ENCODE measurements around the gene BSPRY.
"Not testable (repeated sequence)": the region's sequence is repeated elsewhere in the genome, so short reads cannot be mapped to it uniquely, and the experiment has no call there.

Gene BSPRY

GRCh38 chr9:113341712-113342410 lies 7.5 kb upstream of the BSPRY start:
- no peak for DNase-seq (ENCODE audit: low read depth)

DNA sequence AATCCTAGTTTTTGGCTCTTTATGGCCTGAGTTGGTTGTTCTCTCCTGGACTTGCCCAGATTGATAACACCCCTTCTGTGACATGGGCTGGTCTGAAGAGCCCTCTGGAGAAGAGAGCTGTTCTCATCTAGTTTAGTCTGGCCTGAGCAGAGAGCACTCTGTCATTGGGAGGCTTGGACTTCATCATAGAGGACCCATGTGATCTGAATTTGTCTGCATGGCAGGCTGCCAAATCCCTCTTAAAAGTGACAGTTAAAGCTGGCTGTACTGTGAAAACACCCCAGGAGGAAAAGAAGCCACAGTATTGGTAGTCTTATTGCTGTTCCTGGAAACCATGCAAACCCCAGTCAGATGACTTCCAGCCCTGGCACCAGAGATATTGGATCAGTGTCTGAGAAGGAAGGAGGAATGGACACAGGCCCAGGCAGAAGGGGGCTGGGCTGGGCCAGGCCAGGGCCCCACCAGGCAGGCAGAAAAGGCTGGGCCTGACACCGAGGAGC lies 5.6 kb upstream of the BSPRY start:
- peak; percentile 64 for DNase-seq (ENCODE audit: low read depth)

DNA sequence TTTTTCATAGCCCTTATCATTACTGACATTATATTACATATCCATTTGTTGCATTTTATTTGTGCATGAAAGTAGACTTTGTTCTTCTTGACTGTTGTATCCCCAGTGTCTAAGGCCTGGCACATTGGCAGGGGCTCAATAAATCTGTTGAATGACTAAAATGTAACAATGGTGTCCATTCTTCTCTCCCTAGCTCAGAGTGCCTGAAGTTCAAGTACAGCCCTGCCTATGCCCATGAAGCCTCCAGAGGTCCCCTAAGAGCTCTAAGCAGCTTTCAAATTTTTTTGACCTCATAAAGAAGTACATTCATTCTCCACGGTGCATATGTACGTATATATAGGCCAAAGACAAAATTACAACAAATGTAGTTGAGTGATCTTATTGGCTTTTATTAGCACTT lies 4.2 kb upstream of the BSPRY start:
- no peak for DNase-seq (ENCODE audit: low read depth)

DNA sequence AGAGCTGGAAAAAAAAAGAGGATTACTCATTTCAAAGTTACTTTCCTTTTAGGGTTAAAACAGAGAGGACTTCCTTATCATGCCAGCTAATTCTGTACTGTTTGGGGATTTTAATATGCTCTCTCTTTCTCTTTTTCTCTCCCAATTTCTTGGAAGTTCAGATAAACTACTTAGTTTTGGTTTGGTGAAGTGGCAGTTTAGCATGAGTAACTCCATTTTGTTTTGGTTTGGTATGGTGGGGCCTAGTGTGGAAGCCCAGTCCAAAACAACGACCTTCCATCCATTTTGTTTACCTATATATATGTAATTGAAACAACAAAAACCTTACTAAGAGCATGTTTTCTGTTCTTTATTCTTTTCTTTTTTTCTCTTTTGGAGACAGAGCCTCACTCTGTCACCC lies 3.7 kb upstream of the BSPRY start:
- DNase-seq (ENCODE audit: low read depth) = no peak

DNA sequence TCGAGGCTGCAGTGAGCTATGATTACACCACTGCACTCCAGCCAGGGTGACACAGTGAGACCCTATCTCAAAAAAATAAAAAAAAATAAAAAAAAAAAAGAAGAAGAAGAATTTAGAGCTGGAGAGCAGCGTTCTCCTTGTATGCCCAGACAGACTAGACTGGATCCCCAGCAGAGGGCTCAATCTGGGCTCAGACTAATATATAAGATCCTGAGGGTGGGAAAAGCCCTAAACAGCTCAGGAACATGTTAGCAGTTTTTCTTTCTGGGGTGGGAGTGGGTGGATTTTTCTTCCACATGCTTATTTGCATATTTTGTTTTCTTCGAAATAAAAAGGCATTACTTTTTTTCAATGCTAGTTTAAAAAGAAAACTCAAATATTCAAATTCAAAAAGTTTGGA lies 904 bp upstream of the BSPRY start:
- no peak for DNase-seq (ENCODE audit: low read depth)

GRCh38 chr9:113349066-113349444 lies 286 bp upstream of the BSPRY start:
- no peak for DNase-seq (ENCODE audit: low read depth)

GRCh38 chr9:113350107-113350661 lies 843 bp downstream of the BSPRY start:
- DNase-seq (ENCODE audit: low read depth) = no peak

DNA sequence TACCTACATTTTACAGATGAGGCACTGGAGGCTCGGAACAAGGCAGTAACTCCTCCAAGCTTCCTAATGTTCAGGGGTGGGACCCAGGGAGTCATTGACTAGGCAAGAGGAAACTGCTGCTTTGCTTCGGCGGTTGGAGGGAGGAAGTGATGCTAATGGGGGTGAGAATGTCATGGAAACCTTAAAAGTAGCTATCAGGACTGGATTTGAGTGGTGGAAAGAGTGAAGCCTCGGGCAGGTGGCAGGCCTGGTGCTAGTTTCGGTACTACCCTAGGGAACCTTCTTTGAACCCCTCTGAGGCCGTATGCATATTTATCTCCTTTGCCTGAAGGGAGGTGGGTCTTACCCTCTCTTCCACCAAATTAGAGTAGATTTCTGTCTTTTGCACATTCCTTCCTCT lies 1.6 kb downstream of the BSPRY start:
- no peak for DNase-seq (ENCODE audit: low read depth)

DNA sequence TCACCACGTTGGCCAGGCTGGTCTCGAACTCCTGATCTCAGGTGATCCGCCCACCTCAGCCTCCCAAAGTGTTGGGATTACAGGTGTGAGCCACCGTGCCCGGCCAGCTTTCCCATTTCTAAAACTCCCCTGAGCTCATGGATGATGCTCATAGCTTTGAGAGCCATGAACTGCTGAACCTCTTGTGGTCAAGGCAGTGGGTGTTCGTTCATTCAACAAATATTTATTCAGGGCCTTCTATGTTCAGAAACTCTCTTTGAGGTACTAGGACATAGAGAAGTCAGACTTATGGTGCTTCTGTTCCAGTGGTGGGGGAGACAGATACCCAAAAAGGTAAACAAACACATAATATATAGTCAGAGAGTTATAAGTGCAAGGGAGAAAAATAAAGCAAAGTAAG lies 2.7 kb downstream of the BSPRY start:
- no peak for DNase-seq (ENCODE audit: low read depth)

DNA sequence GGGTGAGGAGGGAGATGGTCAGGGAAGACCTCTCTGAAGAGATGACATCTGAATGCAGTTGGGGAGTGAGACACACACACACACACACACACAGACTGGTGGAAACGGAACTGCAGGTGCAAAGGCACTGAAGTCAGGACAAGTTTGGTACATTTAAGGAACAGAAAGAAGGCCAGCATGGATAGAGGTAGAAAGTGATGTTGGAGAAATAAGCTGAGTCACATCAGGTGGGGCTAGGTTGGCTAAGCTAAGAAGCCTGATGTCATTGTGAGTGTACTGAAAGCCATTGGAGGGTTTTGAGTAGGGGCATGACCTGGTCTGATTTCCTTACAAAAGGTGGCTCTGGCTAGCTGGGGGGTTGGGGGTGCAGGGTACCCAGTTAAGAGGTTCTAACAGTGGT lies 3.1 kb downstream of the BSPRY start:
- DNase-seq (ENCODE audit: low read depth) = no peak

- no peak for DNase-seq (ENCODE audit: low read depth)
Observed at GRCh38 chr9:113355040-113355596, 5.8 kb downstream of the BSPRY start.

DNA sequence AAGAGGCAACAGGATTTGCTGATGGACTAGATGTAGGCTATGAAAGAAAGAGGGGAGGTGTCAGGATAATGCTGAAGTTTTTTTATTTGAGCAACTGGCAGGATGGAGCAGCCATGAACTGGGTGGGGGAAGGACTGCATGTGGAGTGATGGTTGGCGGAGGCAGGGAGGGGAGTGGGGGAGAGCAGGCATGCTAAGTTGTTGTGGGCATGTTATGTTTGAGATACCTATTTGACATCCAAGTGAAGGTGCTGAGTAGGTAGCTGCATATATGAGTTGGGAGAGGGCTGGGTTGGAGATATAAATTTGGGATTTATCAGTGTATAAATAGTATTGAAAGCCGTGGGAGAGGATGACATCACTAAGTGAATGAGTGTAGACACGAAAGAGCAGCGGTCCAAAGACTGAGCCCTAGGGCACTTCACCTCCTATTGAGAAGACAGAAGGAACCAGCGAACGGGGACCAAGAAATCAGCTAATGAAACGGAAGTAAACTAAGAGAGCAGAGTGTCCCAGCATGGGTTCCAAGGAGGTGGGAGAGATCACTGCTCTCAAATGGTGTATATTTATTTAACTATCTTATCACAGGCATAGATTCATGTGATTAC lies 7.4 kb downstream of the BSPRY start:
- no peak for DNase-seq (ENCODE audit: low read depth)

DNA sequence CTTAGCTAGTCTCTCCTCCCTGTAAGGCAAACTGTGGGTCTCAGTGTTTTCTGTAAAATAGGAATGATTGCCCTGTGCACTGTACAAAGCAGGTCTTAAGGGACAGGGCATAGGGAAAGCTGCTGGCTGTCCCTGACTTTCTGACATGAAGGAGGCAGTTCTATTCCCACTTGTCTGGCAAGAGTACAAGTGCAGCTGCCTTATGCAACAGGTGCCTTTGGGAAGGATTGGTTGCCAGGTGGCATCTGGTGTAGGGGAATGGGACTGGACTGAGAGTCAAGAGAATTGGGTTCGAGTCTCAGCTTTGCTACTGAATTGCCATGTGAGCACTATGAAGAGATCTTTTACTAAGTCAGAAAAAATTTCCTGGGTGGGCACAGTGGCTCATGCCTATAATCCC lies 10.0 kb downstream of the BSPRY start:
- no peak for DNase-seq (ENCODE audit: low read depth)

- no peak for DNase-seq (ENCODE audit: low read depth)
Observed at GRCh38 chr9:113360242-113360842, 11.0 kb downstream of the BSPRY start.

GRCh38 chr9:113361304-113362018 lies 12.1 kb downstream of the BSPRY start:
- DNase-seq (ENCODE audit: low read depth) = no peak

DNA sequence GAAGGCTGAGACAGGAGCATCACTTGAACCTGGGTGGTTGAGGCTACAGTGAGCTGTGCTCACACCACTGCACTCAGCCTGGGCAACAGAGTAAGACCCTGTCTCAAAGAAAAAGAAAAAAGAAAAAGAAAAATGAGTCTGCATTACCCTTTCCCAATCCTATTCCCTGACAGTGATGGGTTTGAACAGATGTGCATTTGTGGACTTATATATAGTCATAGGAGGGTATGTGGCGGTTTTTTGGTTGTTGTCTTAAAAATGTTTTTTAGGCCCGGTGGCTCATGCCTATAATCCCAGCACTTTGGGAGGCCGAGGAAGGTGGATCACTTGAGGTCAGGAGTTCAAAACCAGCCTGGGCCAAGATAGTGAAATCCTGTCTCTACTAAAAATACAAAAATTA lies 14.0 kb downstream of the BSPRY start:
- no peak for DNase-seq (ENCODE audit: low read depth)

DNA sequence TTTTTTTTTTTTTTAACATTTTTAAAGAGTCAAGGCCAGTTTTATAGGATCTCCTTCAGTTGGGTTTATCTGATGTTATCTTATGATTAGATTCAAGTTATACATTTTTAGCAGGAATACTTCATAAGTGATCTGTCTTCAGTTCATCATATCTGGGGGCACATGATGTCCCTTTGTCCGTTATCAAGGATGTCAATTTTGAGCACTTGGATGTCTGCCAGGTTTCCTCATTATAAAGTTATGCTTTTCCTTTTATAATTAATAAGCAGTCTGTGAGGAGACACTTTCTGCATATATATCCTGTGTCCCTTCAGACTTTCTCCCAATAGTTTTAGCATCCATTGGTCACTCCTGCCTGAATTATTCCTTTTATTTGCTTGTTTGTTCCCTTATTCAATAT lies 15.6 kb downstream of the BSPRY start:
- no peak for DNase-seq (ENCODE audit: low read depth)

GRCh38 chr9:113365652-113366051 lies 16.3 kb downstream of the BSPRY start:
- DNase-seq (ENCODE audit: low read depth) = not testable (repeated sequence)

DNA sequence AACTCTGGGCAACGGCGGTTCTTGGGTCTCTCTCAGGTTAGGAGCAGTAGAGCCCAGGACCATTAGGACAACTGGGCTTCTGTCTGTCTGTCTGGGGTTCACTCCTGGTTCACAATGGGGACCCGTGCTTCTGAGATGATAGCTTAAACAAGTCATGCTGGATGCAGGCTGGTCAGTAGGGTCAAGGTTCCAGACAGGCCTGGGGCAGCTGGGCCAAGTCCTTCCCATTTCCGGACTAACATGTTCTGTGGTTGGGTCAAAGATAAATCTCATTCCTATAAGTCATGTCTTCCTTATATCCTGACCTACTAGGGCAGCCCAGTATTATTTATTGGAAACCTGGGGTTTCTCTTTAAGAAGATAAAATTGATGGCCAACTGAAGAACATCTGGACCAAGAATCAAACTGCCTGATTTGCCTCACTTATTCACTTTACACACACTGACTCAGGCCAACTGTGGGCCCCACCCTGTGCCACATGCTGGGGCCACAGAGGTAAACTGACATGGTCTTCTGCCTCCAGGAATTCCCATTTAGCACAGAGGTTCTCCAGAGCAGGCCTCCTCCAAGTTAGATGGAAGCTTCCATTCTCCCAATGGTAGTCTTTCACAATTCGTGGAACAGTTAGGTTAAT lies 19.1 kb downstream of the BSPRY start:
- DNase-seq (ENCODE audit: low read depth) = no peak

GRCh38 chr9:113368982-113369854 lies 19.9 kb downstream of the BSPRY start:
- DNase-seq (ENCODE audit: low read depth) = no peak

DNA sequence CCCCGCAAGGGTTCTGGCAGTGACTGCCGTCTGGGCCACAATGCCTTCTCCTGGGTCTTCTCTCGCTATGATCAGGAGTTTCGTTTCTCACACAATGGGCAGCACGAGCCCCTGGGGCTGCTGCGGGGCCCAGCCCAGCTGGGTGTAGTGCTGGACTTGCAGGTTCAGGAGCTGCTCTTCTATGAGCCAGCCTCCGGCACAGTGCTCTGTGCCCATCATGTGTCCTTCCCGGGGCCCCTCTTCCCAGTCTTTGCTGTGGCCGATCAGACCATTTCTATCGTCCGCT lies 20.5 kb downstream of the BSPRY start:
- no peak for DNase-seq (ENCODE audit: low read depth)

Data from CMK (cell line).